ENCODE measurements around the gene PRR33.

Gene PRR33

DNA sequence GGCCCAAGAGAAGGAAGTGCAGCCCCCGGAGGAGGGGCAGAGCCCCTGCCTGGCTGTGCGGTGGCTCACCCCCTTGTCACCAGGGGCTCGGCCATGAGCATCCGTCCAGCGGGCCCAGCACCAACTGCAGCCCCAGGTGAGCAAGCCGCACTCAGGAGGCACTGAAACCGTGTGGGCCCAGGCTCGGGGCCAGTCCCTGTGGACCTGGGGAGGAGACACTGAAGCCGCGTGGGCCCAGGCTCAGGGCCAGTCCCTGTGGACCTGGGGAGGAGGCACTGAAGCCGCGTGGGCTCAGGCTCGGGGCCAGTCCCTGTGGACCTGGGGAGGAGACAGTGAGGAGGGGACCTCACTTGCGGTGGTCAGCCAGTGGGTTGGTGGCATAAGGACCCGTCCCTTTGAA lies 24.9 kb downstream of the PRR33 start:
- 95% methylated on average over 13 of the region's 15 CpGs for WGBS (ENCODE audit: insufficient coverage)
- H3K36me3 ChIP-seq (ENCODE audit: control insufficient read depth in 4 of 4, insufficient read depth in 4 of 4, low read length in 3 of 4) = peaks cover 0 to 17% (median 6%) of the 10 kb centered on the region in 4 experiments
- CTCF ChIA-PET = interaction anchor here (1.1 to 2.1 kb wide), 3 partner anchors 15 to 84 kb away, joined by 3 to 10 read pairs (median 3); no protein-coding TSS in a partner anchor
- POLR2A ChIA-PET = no interaction called here
- no peak overlapping the region for H3K27ac ChIP-seq (ENCODE audit: insufficient read depth in 1 of 2, low read depth in 1 of 2, low read length in 2 of 2, poor library complexity in 1 of 2, severe bottlenecking in 2 of 2)
- peaks cover 0 to 21% (median 14%) of the 10 kb centered on the region in 4 experiments for H3K4me1 ChIP-seq (ENCODE audit: control extremely low read depth in 1 of 4, control insufficient read depth in 4 of 4, insufficient read depth in 4 of 4, low read length in 3 of 4)
- H3K27me3 ChIP-seq (replicated peaks in 2 of 5; ENCODE audit: control insufficient read depth in 4 of 5, insufficient read depth in 5 of 5, low read length in 4 of 5) = no peaks in the 10 kb centered on the region
- no peak overlapping the region for H3K4me3 ChIP-seq (ENCODE audit: control insufficient read depth in 1 of 7, extremely low read depth in 1 of 7, insufficient read depth in 4 of 7, low read depth in 2 of 7, low read length in 6 of 7)
- no peaks in the 10 kb centered on the region for H3K9me3 ChIP-seq (ENCODE audit: control extremely low read depth in 1 of 5, control insufficient read depth in 4 of 5, insufficient read depth in 2 of 5, low read depth in 1 of 5, low read length in 4 of 5)
- DNase-seq = no peak

DNA sequence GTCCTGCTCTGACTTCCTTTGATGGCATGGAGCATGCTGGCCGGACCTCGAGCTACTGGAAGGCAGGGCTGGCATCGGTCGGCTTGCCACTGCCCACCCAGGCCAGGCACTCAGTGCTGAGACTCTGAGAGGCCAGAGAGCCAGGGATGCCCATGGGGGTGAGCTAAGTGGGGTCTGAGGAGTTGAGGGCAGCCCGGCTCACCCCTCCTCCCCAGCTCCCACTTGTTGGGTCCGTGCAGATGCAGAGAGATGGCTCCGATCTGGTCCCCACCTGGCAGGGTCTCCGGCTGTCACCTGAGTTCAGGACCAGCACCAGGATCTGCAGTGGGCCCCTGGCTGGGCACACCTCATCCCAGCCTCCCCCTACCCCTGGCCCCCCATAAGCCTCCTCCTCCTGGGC lies 25.5 kb downstream of the PRR33 start:
- POLR2A ChIA-PET = interaction anchor here (0.6 kb wide), 1 partner anchor 1967 kb away, joined by 3 read pairs; no protein-coding TSS in a partner anchor
- CTCF ChIA-PET = interaction anchor here (0.7 to 2.1 kb wide), 3 partner anchors 16 to 133 kb away, joined by 3 to 10 read pairs (median 3); no protein-coding TSS in a partner anchor

DNA sequence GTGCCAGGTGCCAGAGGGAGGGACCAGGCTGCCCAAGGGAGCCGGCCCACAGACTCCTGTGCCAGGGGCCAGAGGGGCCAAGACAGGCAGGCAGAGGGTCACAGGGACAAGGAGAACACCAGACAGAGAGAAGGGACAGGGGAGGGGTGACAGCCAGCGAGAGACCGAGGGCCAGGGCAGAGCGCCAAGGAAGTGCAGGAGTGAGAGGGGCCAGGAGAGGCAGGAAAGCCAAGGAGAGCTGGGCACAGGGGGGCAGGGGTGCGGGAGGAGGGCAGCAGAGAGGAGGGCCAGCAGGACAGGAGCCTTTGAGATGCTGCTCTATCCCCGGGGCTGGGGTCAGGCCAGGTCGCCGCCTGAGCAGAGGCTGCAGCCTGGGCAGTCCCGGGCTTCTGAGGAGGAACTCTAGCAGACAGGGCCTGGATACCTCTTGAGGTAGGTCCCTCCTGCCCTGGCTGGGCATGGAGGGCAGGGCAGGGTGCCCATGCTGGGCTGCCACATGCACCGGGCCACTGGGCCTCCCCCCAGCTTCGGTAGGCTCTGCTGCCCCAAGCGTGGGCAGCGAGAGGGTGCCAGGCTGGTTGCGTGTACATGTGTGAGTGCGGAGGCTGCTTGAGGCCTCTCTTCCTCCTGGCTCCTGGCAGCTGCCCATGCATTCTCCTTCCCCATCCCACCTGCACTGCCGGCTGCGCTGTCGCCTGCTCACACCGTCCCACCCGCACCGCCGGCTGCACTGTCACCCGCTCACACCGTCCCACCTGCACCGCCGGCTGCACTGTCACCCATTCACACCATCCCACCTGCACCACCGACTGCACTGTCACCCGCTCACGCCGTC lies 26.6 kb downstream of the PRR33 start:
- POLR2A ChIA-PET = no interaction called here
- Histone ChIP-seq H3K27ac (ENCODE audit: insufficient read depth in 1 of 2, low read depth in 1 of 2, low read length in 2 of 2, poor library complexity in 1 of 2, severe bottlenecking in 2 of 2) (no peak overlapping the region), H3K9me3 (ENCODE audit: control extremely low read depth in 1 of 5, control insufficient read depth in 4 of 5, insufficient read depth in 2 of 5, low read depth in 1 of 5, low read length in 4 of 5) (no peaks in the 10 kb centered on the region), H3K4me3 (ENCODE audit: control insufficient read depth in 1 of 7, extremely low read depth in 1 of 7, insufficient read depth in 4 of 7, low read depth in 2 of 7, low read length in 6 of 7) (no peak overlapping the region), H3K27me3 (replicated peaks in 2 of 5; ENCODE audit: control insufficient read depth in 4 of 5, insufficient read depth in 5 of 5, low read length in 4 of 5) (no peaks in the 10 kb centered on the region), H3K36me3 (ENCODE audit: control insufficient read depth in 4 of 4, insufficient read depth in 4 of 4, low read length in 3 of 4) (peaks cover 0 to 17% (median 6%) of the 10 kb centered on the region in 4 experiments), H3K4me1 (ENCODE audit: control extremely low read depth in 1 of 4, control insufficient read depth in 4 of 4, insufficient read depth in 4 of 4, low read length in 3 of 4) (peaks cover 0 to 19% (median 14%) of the 10 kb centered on the region in 4 experiments)
- 90% methylated on average over 22 of the region's 30 CpGs for WGBS (ENCODE audit: insufficient coverage)
- CTCF ChIA-PET = interaction anchor here (1.4 kb wide), 1 partner anchor 17 kb away, joined by 3 read pairs; no protein-coding TSS in a partner anchor
- DNase-seq = no peak

More for the DNA sequence above, 25.5 kb downstream of the PRR33 start:
- WGBS (ENCODE audit: insufficient coverage) = 91% methylated on average over 6 of the region's 8 CpGs
- H3K27ac ChIP-seq (ENCODE audit: insufficient read depth in 1 of 2, low read depth in 1 of 2, low read length in 2 of 2, poor library complexity in 1 of 2, severe bottlenecking in 2 of 2) = no peak overlapping the region
- H3K4me1 ChIP-seq (ENCODE audit: control extremely low read depth in 1 of 4, control insufficient read depth in 4 of 4, insufficient read depth in 4 of 4, low read length in 3 of 4) = peaks cover 0 to 21% (median 14%) of the 10 kb centered on the region in 4 experiments
- no peaks in the 10 kb centered on the region for H3K27me3 ChIP-seq (replicated peaks in 2 of 5; ENCODE audit: control insufficient read depth in 4 of 5, insufficient read depth in 5 of 5, low read length in 4 of 5)
- no peak overlapping the region for H3K4me3 ChIP-seq (ENCODE audit: control insufficient read depth in 1 of 7, extremely low read depth in 1 of 7, insufficient read depth in 4 of 7, low read depth in 2 of 7, low read length in 6 of 7)
- DNase-seq = no peak
- H3K9me3 ChIP-seq (ENCODE audit: control extremely low read depth in 1 of 5, control insufficient read depth in 4 of 5, insufficient read depth in 2 of 5, low read depth in 1 of 5, low read length in 4 of 5) = no peaks in the 10 kb centered on the region
- peaks cover 0 to 17% (median 6%) of the 10 kb centered on the region in 4 experiments for H3K36me3 ChIP-seq (ENCODE audit: control insufficient read depth in 4 of 4, insufficient read depth in 4 of 4, low read length in 3 of 4)

DNA sequence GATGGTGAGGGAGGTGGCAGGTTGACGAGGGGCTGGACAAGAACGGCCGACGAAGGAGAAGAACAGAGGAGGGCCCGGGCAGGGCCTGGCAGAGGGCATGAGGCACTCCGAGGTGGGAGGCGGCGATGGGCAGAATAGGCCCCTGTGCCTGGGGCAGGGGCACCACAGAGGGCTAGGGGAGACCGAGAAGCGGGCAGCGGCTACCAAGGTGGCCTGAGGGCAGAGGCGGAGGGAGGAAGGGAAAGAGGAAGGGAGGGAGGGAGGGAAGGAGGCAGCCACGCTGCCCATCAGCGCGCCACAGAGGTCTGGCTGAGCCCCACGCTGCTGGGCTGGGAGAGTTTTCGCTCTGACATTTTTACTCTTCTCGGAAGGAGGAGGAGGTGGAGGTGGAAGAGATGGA lies 27.5 kb downstream of the PRR33 start:
- H3K9me3 ChIP-seq (ENCODE audit: control extremely low read depth in 1 of 5, control insufficient read depth in 4 of 5, insufficient read depth in 2 of 5, low read depth in 1 of 5, low read length in 4 of 5) = no peaks in the 10 kb centered on the region
- ChIA-PET POLR2A (no interaction called here), CTCF (interaction anchor here (1.4 kb wide), 1 partner anchor 18 kb away, joined by 3 read pairs; no protein-coding TSS in a partner anchor)
- no peak overlapping the region for H3K27ac ChIP-seq (ENCODE audit: insufficient read depth in 1 of 2, low read depth in 1 of 2, low read length in 2 of 2, poor library complexity in 1 of 2, severe bottlenecking in 2 of 2)
- H3K4me1 ChIP-seq (ENCODE audit: control extremely low read depth in 1 of 4, control insufficient read depth in 4 of 4, insufficient read depth in 4 of 4, low read length in 3 of 4) = peaks cover 0 to 19% (median 14%) of the 10 kb centered on the region in 4 experiments
- 76% methylated on average over 15 of the region's 18 CpGs for WGBS (ENCODE audit: insufficient coverage)
- H3K4me3 ChIP-seq (ENCODE audit: control insufficient read depth in 1 of 7, extremely low read depth in 1 of 7, insufficient read depth in 4 of 7, low read depth in 2 of 7, low read length in 6 of 7) = no peak overlapping the region
- no peak for DNase-seq
- H3K27me3 ChIP-seq (replicated peaks in 2 of 5; ENCODE audit: control insufficient read depth in 4 of 5, insufficient read depth in 5 of 5, low read length in 4 of 5) = no peaks in the 10 kb centered on the region
- H3K36me3 ChIP-seq (ENCODE audit: control insufficient read depth in 4 of 4, insufficient read depth in 4 of 4, low read length in 3 of 4) = peaks cover 0 to 17% (median 6%) of the 10 kb centered on the region in 4 experiments

DNA sequence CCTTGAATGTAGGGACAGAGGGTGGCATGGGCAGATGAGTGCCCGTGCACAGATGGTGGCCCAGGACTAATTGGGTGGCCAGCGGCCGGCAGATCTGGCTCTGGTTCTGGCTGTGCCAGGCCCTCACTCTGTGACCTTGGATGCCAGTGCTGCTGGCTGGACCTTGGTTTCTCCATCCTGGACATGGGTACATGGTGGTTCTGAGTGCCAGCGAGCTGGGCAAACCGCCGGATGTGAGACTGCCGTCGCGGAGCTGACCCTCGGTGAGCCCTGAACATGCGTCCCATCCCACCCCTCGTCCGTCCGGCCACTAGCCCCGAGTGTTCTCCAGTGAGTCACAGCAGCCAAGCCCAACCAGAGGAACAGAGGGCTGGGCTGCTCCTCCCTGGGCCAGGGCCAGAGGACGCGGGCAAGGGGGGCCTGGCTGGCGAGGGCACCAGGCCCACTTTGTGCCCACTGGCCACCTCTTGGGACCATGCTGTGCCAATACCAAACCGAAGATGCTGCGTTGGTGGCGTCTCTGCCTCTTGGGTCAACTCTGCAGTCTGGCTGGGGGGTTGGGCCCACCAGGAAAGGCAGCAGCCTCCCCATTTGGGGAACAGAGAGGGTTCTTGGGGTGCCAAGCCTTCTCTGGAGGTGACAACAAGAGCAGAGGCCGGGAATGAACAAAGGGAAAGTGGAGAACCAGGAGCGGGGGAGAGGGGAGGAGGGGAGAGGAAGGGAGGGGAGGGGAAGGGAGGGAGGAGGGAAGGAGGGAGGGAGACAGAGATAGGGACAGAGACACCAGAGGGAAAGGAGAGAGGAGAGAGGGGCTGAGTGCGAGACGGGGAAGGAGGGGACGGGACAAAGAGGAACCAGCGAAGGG lies 28.1 kb downstream of the PRR33 start:
- H3K4me1 ChIP-seq (ENCODE audit: control extremely low read depth in 1 of 4, control insufficient read depth in 4 of 4, insufficient read depth in 4 of 4, low read length in 3 of 4) = peaks cover 0 to 20% (median 16%) of the 10 kb centered on the region in 4 experiments
- peak in 2 of 3 donors; percentile 62 to 68 for DNase-seq
- WGBS (ENCODE audit: insufficient coverage) = 83% methylated on average over 27 of the region's 27 CpGs
- peaks cover 0 to 17% (median 6%) of the 10 kb centered on the region in 4 experiments for H3K36me3 ChIP-seq (ENCODE audit: control insufficient read depth in 4 of 4, insufficient read depth in 4 of 4, low read length in 3 of 4)
- ChIA-PET POLR2A (no interaction called here), CTCF (interaction anchor here (1.3 to 1.5 kb wide), 3 partner anchors 10 to 172 kb away, joined by 3 to 4 read pairs (median 3); no protein-coding TSS in a partner anchor)
- no peaks in the 10 kb centered on the region for H3K27me3 ChIP-seq (replicated peaks in 2 of 5; ENCODE audit: control insufficient read depth in 4 of 5, insufficient read depth in 5 of 5, low read length in 4 of 5)
- H3K9me3 ChIP-seq (ENCODE audit: control extremely low read depth in 1 of 5, control insufficient read depth in 4 of 5, insufficient read depth in 2 of 5, low read depth in 1 of 5, low read length in 4 of 5) = no peaks in the 10 kb centered on the region
- H3K27ac ChIP-seq (ENCODE audit: insufficient read depth in 1 of 2, low read depth in 1 of 2, low read length in 2 of 2, poor library complexity in 1 of 2, severe bottlenecking in 2 of 2) = no peak overlapping the region
- no peak overlapping the region for H3K4me3 ChIP-seq (ENCODE audit: control insufficient read depth in 1 of 7, extremely low read depth in 1 of 7, insufficient read depth in 4 of 7, low read depth in 2 of 7, low read length in 6 of 7)

DNA sequence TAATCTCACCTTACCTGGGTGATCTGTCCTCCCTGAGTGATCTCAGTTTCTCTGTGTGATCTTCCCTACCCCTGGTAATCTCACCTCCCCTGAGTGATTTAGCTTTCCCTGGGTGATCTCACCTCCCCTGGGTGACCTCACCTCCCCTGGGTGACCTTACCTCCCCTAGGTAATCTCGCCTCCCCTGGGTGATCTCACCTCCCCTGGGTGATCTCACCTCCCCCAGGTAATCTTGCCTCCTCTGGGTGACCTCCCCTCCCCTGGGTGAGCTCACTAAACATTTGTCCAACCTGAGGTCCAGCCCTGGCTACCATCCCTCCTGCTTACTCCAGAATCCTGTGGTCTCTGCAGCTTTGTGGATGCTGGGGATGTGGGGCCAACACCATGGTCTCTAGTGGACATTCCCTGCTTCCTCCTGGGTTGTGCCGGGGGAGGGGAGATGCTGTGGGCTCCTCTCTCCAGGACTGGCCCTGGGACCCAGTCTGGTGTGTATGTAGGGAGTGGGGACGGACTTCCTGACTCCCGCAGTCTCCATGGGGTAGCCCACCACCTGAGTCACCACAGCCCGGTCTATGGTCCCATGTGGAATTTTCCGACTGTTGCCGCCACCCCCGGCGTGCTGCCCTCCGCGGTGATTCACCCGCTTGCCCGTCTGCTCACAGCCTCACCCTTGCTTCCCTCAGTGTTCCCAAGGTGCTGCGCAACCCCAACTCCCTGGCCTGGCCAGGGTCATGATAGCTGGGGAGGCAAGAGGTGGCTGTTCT lies 28.9 kb downstream of the PRR33 start:
- DNase-seq = no peak
- POLR2A ChIA-PET = no interaction called here
- H3K4me3 ChIP-seq (ENCODE audit: control insufficient read depth in 1 of 7, extremely low read depth in 1 of 7, insufficient read depth in 4 of 7, low read depth in 2 of 7, low read length in 6 of 7) = no peak overlapping the region

More for the DNA sequence above, 28.9 kb downstream of the PRR33 start:
- CTCF ChIA-PET = interaction anchor here (1.0 to 1.5 kb wide), 3 partner anchors 9 to 171 kb away, joined by 3 to 6 read pairs (median 4); no protein-coding TSS in a partner anchor
- H3K27me3 ChIP-seq (replicated peaks in 2 of 5; ENCODE audit: control insufficient read depth in 4 of 5, insufficient read depth in 5 of 5, low read length in 4 of 5) = no peaks in the 10 kb centered on the region
- WGBS (ENCODE audit: insufficient coverage) = 96% methylated on average over 12 of the region's 14 CpGs
- peaks cover 0 to 17% (median 6%) of the 10 kb centered on the region in 4 experiments for H3K36me3 ChIP-seq (ENCODE audit: control insufficient read depth in 4 of 4, insufficient read depth in 4 of 4, low read length in 3 of 4)
- H3K27ac ChIP-seq (ENCODE audit: insufficient read depth in 1 of 2, low read depth in 1 of 2, low read length in 2 of 2, poor library complexity in 1 of 2, severe bottlenecking in 2 of 2) = no peak overlapping the region
- H3K9me3 ChIP-seq (ENCODE audit: control extremely low read depth in 1 of 5, control insufficient read depth in 4 of 5, insufficient read depth in 2 of 5, low read depth in 1 of 5, low read length in 4 of 5) = no peaks in the 10 kb centered on the region
- peaks cover 0 to 20% (median 17%) of the 10 kb centered on the region in 4 experiments for H3K4me1 ChIP-seq (ENCODE audit: control extremely low read depth in 1 of 4, control insufficient read depth in 4 of 4, insufficient read depth in 4 of 4, low read length in 3 of 4)
